Neural crest cell (in vitro differentiated cells): ENCODE results near the gene BCL6. TPM values are rescaled to one million over a fixed set of nuclear protein-coding genes. Genes with fewer than 3 reads are reported as not detected.

Source experiments
- DNase-seq: peaks from one replicate; pipeline ENCODE4 v3.0.0; 2021; ENCODE audit warnings: low read depth, mixed read lengths, low spot score
- H3K27ac Mint-ChIP-seq: one replicate; pipeline ENCODE4 v1.8.0; 2021; ENCODE audit warnings: mild to moderate bottlenecking, mixed read lengths; ENCODE audit not compliant: unreplicated experiment
- H3K27me3 Mint-ChIP-seq: 2 replicates; pipeline ENCODE4 v1.8.0; 2021; ENCODE audit warnings: low read depth, mild to moderate bottlenecking, mixed read lengths
- H3K36me3 Mint-ChIP-seq: 2 replicates; pipeline ENCODE4 v1.8.0; 2021; ENCODE audit warnings: low read depth, mild to moderate bottlenecking, mixed read lengths
- H3K4me1 Mint-ChIP-seq: 2 replicates; pipeline ENCODE4 v1.8.0; 2021; ENCODE audit warnings: mixed read lengths
- H3K4me3 Mint-ChIP-seq: one replicate; pipeline ENCODE4 v1.8.0; 2021; ENCODE audit warnings: mild to moderate bottlenecking, mixed read lengths
- H3K9me3 Mint-ChIP-seq: 2 replicates; pipeline ENCODE4 v1.8.0; 2021; ENCODE audit warnings: mixed read lengths
- CTCF ChIP-seq: fragments of 200-600 bp; sonication (generic); conservative IDR thresholded peaks from 2 replicates; pipeline ENCODE4 v1.5.0; 2021; ENCODE audit warnings: antibody characterized with exemption, mild to moderate bottlenecking
- total RNA-seq: library from RNA; stranded (reverse); gene quantifications from 2 replicates; pipeline ENCODE4 v1.2.1, GENCODE V29; 2021

BCL6 gene
- total RNA-seq, 1 donor from 2014 or later = 6.4 TPM

- no peaks in the 10 kb centered on the region for H3K9me3 Mint-ChIP-seq
- H3K4me3 Mint-ChIP-seq = no peak overlapping the region
- peaks cover 3% of the 10 kb centered on the region for H3K36me3 Mint-ChIP-seq
- TF ChIP-seq CTCF = no peak
- no peak overlapping the region for H3K27ac Mint-ChIP-seq
- no peak for DNase-seq
- H3K4me1 Mint-ChIP-seq = peaks cover 4% of the 10 kb centered on the region
- H3K27me3 Mint-ChIP-seq = no peaks in the 10 kb centered on the region
Observed at GRCh38 chr3:187725224-187725623, 20.0 kb downstream of the BCL6 start.

GRCh38 chr3:187722206-187722612, 23.1 kb downstream of the BCL6 start:
- Mint-ChIP-seq H3K4me1 (peaks cover 15% of the 10 kb centered on the region), H3K36me3 (peaks cover 3% of the 10 kb centered on the region), H3K27ac (no peak overlapping the region), H3K27me3 (no peaks in the 10 kb centered on the region), H3K4me3 (no peak overlapping the region), H3K9me3 (no peaks in the 10 kb centered on the region)
- no peak for TF ChIP-seq CTCF
- DNase-seq = no peak

- Mint-ChIP-seq H3K36me3 (peaks cover 3% of the 10 kb centered on the region), H3K4me3 (no peak overlapping the region), H3K27me3 (no peaks in the 10 kb centered on the region), H3K4me1 (peaks cover 15% of the 10 kb centered on the region), H3K9me3 (no peaks in the 10 kb centered on the region), H3K27ac (no peak overlapping the region)
- no peak for DNase-seq
- no peak for TF ChIP-seq CTCF
Observed at GRCh38 chr3:187721055-187721454, 24.2 kb downstream of the BCL6 start.

GRCh38 chr3:187720337-187720670, 25.0 kb downstream of the BCL6 start:
- no peaks in the 10 kb centered on the region for H3K27me3 Mint-ChIP-seq
- no peaks in the 10 kb centered on the region for H3K9me3 Mint-ChIP-seq
- peaks cover 3% of the 10 kb centered on the region for H3K36me3 Mint-ChIP-seq
- H3K27ac Mint-ChIP-seq = no peak overlapping the region
- no peak overlapping the region for H3K4me3 Mint-ChIP-seq
- H3K4me1 Mint-ChIP-seq = peaks cover 15% of the 10 kb centered on the region
- DNase-seq = no peak
- TF ChIP-seq CTCF = no peak

GRCh38 chr3:187719628-187720336, 25.5 kb downstream of the BCL6 start:
- Mint-ChIP-seq H3K4me3 (no peak overlapping the region), H3K27me3 (peaks cover 4% of the 10 kb centered on the region), H3K27ac (no peak overlapping the region), H3K9me3 (no peaks in the 10 kb centered on the region), H3K4me1 (peaks cover 15% of the 10 kb centered on the region), H3K36me3 (peaks cover 3% of the 10 kb centered on the region)
- TF ChIP-seq CTCF = no peak
- no peak for DNase-seq
